HG03354 (cell line): Measurements from ENCODE around the gene OCA2.
"Not testable (repeated sequence)": the region's sequence is repeated elsewhere in the genome, so short reads cannot be mapped to it uniquely, and the experiment has no call there.

Experiments used
- ATAC-seq: cut with Tn5 transposase; IDR thresholded peaks from one replicate; pipeline ENCODE4 v1.9.1; 2021; ENCODE audit warnings: mild to moderate bottlenecking; ENCODE audit not compliant: unreplicated experiment, poor library complexity, severe bottlenecking

The OCA2 gene

DNA sequence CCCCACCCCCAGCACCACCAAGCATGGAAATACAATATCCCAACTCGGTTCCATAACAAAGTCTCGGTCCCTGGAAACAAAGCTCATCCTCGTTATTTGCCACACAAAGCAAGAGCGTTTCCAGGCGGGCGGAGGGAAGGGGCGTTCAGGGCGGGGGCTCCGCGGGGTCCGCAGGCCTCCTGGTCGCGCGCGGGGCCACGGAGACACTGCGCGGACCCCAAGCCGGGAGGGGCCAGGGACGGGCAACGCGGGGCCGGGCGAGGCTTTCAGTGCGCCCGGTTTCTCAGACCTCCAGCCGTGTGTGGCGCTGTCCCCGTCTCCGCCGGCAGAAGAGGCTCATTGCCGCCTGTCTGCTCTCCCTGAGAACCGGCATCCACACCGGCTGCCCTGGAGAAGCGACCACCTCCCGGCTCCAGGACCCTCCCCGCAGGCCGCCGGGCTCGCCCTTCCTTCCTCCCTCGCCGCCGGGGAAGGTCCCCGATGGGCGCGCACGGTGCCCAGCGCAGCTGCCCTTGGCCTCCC is 329.0 kb downstream of the OCA2 start:
- ATAC-seq: no peak

DNA sequence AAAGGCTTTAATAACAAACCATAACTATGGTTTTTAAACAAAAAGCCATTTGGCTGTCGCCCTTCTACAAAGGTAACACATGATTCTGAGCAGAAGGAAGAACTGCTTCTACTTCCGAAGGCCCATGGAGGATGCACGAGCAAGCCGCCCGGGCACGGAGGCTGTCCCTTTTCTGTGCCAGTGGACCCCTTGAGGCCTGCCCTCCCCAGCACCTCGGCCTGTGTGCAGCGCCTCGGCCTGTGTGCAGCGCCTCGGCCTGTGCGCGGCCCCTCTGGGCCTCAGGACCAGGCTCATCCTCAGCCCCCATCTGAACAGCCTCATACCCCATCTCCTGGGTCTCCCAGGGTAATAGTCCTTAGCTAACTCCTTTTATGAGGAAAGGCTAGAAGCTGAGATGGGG is 329.5 kb downstream of the OCA2 start:
- ATAC-seq: no peak

DNA sequence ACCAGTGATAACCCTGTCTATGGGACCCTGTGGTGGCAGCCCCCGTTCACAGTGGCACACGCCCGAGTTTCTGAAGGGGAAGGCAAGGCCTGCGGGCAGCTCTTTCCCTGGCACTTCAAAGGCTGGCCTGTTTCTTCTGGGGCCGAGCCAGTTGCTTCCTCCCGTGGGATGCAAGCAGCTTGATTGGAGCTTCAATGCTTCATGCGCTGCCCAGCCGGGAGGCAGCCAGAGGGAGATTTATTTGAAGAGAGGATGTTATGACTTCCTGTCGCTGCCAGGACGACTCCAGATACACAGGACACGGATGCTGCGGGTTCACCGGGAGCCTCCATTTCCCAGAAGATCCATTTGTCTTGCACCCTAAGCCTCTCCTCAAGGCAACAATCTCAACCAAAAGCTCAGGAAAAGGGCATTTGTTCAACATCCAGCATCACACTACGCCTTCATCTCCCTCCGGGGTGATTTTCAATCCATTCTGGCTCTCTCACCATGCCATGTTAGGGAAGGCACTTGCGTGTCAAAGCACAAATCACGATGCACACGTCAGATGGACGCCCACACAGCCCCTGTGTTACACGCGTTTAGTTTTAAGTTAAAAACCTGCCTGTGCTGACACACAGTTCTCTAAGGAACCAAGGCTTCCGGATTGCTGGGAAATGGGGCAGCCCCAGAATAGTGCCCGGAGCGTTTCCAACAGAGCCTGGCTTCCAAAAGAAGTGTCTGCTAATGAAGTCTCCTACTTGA is 330.2 kb downstream of the OCA2 start:
- ATAC-seq: no peak

DNA sequence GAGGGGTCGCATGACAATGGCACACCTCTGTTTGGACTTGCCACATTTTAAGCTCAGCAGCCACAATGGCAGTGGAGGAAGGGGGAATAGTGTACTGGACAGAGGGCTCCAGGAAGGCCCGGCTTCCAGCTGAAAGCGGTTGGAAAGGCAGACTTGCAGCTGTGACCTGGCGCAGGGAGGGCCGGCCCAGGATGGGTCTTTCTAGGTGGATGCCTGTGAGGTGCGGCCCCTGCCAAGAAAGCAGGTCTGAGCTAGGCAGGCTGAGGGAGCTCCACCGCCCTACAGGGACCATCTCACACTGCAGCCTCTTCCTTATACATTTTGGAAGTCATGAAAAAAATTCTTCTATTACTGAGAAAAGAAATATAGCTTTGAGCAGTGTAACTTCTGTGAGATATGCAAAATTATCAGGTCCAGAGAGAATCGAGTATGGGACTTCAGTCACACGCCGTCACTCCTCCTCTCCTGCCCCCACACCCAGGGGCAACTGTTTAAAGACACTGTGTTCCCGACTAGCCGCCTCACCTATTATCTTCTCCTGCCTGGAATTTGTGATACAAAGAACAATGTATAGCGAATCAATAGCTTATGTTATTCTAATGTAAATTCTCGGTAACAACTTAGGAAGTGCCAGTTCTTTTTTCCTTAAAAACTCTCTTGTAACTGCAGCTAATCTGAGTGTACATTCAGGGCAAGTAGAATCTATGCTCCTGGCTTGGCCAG is 331.0 kb downstream of the OCA2 start:
- ATAC-seq: no peak

DNA sequence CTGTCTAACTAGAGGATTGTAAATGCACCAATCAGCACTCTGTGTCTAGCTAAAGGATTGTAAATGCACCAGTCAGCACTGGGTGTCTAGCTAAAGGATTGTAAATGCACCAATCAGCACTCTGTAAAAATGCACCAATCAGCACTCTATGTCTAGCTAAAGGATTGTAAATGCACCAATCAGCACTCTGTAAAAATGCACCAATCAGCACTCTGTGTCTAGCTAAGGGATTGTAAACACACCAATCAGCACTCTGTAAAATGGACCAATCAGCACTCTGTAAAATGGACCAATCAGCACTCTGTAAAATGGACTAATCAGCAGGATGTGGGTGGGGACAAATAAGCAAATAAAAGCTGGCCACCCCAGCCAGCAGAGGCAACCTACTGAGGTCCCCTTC is 331.7 kb downstream of the OCA2 start:
- not testable (repeated sequence) for ATAC-seq

DNA sequence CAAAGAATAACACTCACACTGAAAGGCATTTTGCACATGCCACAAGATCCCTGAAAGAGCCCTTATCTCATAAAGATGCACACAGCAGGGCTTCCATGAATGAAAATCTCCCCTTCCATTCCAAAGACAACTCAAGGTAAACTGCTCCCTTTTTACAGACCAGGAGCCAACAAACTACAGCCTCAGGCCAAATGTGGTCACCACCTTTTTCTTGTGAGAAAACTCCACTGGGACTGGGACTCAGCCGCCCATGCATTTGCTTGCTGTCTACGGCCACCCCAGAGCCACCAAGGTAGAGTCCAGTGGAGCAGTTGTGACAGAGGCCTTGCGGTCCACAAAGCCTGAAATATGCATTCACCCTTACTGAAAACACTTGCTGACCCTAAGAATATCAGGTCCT is 334.8 kb downstream of the OCA2 start:
- ATAC-seq: no peak

DNA sequence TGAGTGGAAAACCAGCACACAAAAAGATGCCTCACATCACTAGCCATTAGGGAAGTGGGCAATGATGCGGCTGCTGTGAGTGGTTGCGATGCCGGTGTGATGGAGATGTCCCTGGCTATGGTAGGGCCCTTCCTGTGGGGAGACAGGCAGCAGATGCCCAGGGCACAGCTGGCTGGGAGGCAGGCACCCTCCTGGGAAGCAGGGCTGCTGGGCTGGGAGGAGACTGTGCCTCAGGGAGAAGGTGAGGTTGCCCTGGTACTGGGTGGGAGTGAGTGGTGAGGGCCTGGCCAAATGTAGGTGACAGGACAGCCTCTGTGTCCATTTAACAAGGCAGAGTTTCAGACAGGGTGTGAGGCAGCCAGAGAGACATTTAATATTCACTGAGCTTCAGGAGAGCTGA is 335.6 kb downstream of the OCA2 start:
- no peak for ATAC-seq

DNA sequence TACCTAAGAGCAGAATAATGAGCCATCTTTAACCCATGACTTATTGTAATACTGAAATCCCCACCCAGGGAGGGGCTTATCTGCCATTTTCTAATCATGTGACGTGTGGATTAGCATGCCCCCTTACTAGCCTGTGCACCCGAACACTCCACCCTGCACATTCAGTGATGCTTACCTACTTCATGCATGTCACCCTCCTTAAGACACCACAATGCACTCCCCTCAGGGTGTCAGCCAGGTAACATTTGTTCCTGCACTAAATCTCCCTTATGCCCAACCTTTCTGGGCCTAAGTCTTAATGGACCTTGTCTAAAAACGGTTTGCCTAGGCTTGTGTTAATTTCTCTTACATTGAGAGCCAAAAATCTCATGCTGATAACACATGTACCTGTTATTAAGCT is 336.6 kb downstream of the OCA2 start:
- no peak for ATAC-seq

DNA sequence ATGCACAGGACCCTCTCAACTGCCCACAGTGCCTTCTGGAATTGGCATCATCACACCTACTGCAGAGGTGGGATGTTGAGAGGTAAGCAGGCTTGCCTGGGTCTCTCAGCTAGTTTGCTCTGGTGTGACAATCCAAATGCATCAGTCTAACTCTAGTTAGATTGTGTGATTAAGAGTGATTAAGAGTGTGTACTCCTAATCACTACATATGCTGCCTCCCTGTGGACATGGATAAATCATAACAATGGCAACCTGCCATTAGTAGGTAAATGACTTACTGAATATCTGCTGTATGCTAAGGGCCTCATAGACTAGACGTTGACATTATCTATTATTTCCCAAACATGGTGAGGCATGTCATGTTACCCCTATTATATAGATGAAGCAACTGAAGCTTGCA is 342.1 kb downstream of the OCA2 start:
- ATAC-seq: no peak

DNA sequence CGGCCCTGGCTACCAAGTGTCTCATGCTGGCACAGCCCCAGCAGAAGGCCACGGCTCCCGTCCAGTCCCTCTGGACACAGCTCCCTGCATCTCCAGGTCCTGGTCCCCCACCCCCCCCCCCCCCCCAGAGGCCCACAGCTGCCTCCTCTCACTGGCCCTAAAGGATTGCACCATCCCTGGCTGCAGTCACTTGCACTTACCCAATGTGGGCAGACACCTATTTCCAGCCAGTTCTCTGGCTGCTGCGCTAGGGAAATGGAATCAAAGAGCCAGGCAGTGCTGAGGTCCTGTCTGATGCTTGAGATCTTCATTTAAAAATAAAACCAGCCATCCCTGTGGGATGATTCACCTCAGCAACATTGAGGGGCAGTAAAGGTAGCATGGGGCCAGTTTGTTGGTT is 346.4 kb downstream of the OCA2 start:
- ATAC-seq: no peak

DNA sequence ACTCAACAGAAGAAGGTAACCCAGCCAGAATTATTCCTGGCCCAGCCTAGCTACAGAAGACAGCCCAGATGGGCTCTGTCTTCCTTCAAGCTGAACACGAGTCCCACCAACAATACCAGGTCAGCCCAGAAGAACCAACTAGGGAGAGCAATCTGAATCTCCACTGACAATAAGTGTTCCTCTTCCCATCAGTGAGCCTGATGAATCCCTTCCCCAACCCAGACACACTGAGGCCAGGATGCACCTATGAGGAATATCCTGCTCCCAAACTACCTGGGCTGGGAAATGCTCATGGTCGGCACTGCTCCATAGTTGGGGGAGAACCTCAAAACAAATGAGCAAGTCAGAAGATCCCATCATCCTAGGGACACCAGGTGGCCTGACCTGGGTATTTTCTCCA is 351.1 kb downstream of the OCA2 start:
- ATAC-seq: no peak

DNA sequence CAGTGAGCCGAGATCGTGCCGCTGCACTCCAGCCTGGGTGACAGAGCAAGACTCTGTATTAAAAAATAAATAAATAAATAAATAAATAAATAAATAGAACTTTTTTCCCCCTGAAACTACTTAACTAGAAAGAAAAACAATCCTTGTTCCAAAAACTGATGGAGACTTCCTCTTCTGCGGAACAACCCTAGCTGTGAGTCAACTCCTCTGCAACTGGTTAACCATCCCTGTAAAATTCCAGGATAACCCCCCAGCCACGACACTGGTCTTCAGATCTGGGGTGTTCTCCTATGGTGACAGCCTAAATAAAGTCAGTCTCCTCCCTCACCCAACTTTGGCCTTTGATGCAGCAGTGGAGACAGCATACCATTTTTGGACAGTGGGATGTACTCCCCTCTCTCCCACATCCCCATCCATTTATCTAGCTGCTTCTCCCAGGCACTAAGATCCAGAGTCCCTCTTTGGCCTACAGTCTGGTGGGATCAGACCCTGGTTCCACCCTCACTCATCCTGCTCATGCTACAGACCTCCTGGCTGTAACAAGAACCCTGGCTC is 352.6 kb downstream of the OCA2 start:
- ATAC-seq: no peak

DNA sequence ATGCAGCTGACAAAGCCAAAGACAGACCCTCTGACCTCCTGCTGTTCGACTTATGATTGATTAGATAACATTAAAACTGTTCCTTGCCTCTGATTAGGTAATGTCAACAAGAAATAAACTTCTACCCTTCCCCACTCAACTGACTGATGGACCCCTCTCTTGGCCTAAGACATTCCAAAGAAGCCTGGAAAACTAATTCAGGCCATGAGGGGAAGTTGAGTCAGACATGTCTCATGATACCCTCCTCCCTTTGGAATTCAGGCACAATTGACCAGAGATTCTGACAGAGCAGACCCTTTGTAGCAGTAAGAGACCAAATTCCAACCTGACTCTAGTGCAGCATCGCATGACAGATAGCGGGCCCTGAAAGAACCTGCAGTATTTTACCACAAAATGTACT is 354.5 kb downstream of the OCA2 start:
- no peak for ATAC-seq

DNA sequence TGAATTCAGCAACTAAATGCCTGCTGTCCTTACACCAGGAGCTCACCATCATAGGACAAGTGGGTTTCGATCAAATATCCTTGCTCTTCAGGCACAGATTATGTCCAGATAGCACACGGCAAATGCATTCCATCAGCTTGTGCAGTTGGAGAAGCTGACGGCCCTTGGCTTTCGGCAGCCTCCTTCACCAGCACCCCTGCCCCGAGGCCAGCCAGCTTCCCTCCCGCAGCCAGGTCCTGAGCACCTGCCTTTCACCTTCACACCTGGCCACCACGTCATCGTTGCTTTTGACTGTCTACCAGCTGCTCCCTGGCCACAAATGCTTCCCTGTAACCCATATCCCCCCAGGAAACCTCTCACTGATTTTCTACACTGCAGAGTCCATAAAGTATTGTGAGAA is 355.5 kb downstream of the OCA2 start:
- no peak for ATAC-seq

DNA sequence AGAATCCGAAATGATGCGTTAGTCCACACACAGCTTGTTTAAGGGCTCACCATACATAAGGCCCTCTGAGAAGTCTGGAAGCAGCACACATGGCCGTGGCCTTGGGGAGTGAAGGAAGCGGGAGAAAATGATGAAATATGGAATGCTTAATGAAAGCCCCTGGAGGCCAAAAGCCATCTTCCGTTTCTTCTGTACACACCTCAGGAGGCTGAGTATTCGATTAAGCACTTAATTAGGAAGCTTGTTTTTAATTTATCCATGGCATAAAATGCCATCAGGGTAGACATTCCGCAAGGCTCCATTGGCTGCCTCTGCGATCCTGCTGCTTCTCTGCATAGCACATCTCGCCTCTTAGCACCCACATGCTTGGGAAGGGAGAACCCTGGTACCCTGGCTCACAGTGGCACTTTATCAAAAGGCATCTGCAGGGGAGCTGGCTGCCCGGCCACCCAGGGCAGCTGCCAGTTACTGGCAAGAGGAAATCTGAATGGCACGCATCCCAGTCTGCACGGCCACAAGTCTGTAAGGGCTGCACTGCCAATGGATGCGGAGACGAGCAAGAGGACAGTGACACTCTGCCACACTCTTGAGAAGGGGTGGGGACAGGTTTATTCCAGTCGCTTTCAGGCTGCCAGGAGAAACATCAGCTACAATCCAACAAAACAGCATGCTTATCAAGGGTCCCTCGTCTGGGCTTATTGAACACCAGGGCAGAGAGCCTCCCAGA is 356.2 kb downstream of the OCA2 start:
- ATAC-seq: no peak

DNA sequence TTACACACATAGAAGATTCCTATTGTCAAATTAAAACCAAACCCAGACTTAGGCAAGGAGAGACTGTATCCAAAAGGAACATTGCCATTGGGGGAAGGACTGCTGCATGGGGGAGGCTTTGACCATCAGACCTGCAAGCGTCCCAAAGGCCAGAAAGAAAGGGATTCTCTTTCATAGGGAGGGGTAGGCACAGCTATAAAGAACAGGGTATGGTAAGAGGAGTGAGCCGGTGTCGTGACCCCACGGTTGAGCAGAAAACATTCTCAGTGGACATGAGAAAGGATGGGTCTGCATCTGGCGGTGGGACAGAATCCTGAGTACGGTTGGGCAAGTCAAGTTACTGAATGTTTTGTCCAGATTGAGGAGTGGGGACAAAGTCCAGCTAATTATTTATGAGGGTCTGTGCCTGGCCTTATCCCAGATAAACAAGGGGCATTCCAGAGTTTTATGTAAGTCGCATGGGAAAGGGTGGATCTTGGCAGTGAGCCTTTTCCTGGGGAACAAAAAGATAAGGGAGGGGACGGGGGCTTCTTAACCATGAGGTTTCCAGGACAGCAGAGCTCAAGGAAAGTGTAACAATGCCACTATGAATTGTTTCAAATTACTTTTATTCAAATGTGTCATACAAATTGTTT is 357.8 kb downstream of the OCA2 start:
- no peak for ATAC-seq

DNA sequence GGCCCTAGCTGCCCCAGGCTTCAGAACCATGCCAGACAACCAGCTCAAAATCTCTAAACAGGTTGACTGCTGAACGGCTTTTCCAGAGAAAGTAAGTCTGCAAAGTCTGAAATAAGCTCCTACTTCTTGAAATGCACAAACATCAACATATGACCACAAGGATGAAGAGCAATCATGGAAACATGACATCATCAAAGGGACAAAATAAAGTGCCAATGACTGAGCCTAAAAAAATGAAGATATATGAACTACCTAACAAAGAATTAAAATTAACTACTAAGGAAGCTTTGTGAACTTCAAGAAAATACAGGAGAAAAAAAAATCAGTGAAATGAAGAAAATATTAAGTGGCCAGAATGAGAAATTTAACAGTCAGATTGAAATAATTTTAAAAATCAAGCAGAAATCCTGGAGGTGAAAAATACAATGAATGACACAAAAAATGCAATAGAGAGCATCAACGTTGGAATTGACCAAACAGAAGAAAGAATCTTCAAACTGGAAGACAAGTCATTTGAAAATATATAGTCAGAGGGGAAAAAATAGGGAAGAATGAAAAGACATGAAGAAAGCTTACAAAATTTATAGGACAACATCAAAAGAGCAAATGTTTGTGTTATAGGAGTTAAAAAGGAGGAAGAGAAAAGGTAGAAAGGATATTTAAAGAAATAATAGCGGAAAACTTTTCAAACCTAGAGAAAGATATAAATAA is 364.2 kb downstream of the OCA2 start:
- no peak for ATAC-seq

DNA sequence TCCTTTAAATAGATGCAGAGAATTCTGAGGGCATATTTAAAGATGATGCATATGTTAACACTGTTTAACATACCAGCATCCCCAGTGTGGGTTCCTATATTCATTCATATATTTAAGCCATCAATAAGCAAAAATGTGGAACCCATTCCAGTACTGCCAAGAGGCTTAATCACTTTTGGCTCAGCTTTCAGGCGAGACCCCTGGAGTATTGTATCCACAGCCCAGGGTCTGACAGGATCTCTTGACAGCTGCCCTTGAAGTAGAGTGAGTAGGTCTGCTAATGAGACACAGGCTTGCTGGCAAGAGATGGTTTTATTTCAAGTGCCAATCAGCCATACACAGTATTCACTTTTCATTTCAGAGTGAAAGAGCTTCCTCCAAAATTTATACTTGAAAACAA is 367.3 kb downstream of the OCA2 start:
- ATAC-seq: no peak

DNA sequence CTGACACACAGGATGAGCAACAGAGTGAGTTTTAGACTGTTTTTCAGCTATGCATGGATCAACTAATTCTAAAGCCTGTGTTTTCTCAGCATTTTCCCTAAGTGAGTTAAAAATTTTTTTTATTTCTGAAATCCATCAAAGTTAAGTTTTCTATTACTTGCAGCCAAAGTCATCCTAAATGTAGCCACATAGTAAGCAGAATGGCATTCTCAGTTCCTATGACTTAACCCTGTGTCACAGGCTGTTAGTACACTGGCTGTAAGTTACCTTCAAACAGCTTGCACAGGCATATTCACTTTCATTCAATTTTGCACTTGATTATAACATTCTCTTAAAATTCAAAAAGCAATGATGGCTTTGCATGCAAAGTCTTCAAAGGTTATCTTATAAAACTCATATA is 368.2 kb downstream of the OCA2 start:
- ATAC-seq: no peak
